ENCODE measurements around the gene ZFAND2A. TPM values are rescaled to one million over a fixed set of nuclear protein-coding genes. Genes with fewer than 3 reads are reported as not detected.

ZFAND2A gene
- total RNA-seq, 1 experiment from 2014 or later: 14.5 TPM

GRCh38 chr7:1119201-1119600 is 40.8 kb downstream of the ZFAND2A start:
- no peak overlapping the region for H3K27ac Mint-ChIP-seq
- H3K27me3 Mint-ChIP-seq (ENCODE audit: low read depth): no peaks in the 10 kb centered on the region
- H3K36me3 Mint-ChIP-seq: peaks cover 17% of the 10 kb centered on the region
- DNase-seq (ENCODE audit: low spot score) (no peak), ATAC-seq (no peak)
- no peak overlapping the region for H3K4me3 Mint-ChIP-seq
- ChIA-PET POLR2A (no interaction called here), CTCF (interaction anchor here (1.0 kb wide), 1 partner anchor 126 kb away, joined by 3 read pairs; no protein-coding TSS in a partner anchor)
- H3K4me1 Mint-ChIP-seq: peaks cover 7% of the 10 kb centered on the region
- H3K9me3 Mint-ChIP-seq: peaks cover 8% of the 10 kb centered on the region
- no peak for TF ChIP-seq RELA (CRISPR knock-in tag; IDR thresholded peaks at IDR 0.05; ENCODE audit: borderline replicate concordance)
- TF ChIP-seq AR (CRISPR knock-in tag; IDR thresholded peaks at IDR 0.05): no peak
- TF ChIP-seq HMGXB4 (CRISPR knock-in tag; IDR thresholded peaks at IDR 0.05): no peak
- TF ChIP-seq NFYB (CRISPR knock-in tag; conservative IDR thresholded peaks at IDR 0.05; ENCODE audit: low read depth): no peak
- TF ChIP-seq MXD4 (CRISPR knock-in tag; IDR thresholded peaks at IDR 0.05; ENCODE audit: borderline replicate concordance): no peak
- no peak for TF ChIP-seq ATF2 (CRISPR knock-in tag; IDR thresholded peaks at IDR 0.05; ENCODE audit: borderline replicate concordance, low read depth)
- no peak for TF ChIP-seq STAT6 (CRISPR knock-in tag; conservative IDR thresholded peaks at IDR 0.05; ENCODE audit: low read depth)
- no peak for TF ChIP-seq ATF6 (CRISPR knock-in tag; IDR thresholded peaks at IDR 0.05)
- TF ChIP-seq ESRRA (CRISPR knock-in tag; IDR thresholded peaks at IDR 0.05; ENCODE audit: borderline replicate concordance): no peak
- TF ChIP-seq ATF3 (CRISPR knock-in tag; conservative IDR thresholded peaks at IDR 0.05): no peak
- no peak for TF ChIP-seq ZNF532 (CRISPR knock-in tag; IDR thresholded peaks at IDR 0.05; ENCODE audit: borderline replicate concordance)
- TF ChIP-seq ZNF416 (CRISPR knock-in tag; IDR thresholded peaks at IDR 0.05): no peak

Data from WTC11 (cell line).